GM23338 (cell line): ENCODE data around the gene CASTOR2.
"Not testable (repeated sequence)": the region's sequence is repeated elsewhere in the genome, so short reads cannot be mapped to it uniquely, and the experiment has no call there.

Experiments
- EZH2 ChIP-seq: fragments of 200-600 bp; sonication (generic); IDR thresholded peaks from one replicate; pipeline ENCODE4 v1.8.0; 2017; ENCODE audit warnings: antibody characterized with exemption, mild to moderate bottlenecking, low read depth; ENCODE audit not compliant: unreplicated experiment
- EZH2phosphoT487 ChIP-seq: fragments of 200-600 bp; sonication (generic); IDR thresholded peaks from one replicate; pipeline ENCODE4 v1.8.1; 2018; ENCODE audit warnings: antibody characterized with exemption; ENCODE audit not compliant: unreplicated experiment
- STAT1 ChIP-seq: IDR thresholded peaks from one replicate; pipeline ENCODE4 v1.6.1; 2016; ENCODE audit warnings: antibody characterized with exemption; ENCODE audit not compliant: unreplicated experiment

DNA sequence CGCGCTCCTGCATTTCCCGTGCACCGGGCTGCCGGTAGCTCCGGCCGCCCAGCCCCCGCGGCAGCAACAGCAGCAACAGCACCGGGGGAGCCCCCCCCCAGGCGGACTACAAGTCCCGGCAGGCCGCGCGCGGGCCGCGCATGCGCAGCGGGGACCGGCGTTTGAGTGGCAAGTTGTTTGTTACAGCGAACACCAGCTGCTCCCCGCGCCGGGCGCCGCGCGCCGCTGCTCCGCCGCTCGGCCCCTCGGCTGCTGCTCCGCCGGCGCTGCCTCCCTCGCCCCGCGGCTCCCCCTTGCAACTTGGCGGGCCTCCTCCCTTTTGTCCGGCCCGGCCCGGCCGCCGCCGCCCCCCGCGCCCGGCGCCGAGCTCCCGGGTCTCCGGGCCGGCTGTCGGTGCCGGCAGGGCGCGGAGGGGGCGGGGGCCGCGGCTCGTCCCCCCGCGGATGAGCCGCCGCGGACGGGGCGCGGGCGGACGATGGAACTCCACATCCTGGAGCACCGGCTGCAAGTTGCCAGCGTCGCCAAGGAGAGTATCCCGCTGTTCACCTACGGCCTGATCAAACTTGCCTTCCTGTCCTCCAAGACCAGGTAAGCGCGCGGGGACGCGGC, at the start of gene CASTOR2:
- not testable (repeated sequence) for TF ChIP-seq STAT1, EZH2, EZH2phosphoT487
